Naive B cell (primary cell): ENCODE data around the gene MERTK. TPM values are rescaled to one million over a fixed set of nuclear protein-coding genes. Genes with fewer than 3 reads are reported as not detected.

Source experiments
- polyA plus RNA-seq, 6 donors: library from polyadenylated mRNA; unstranded; fragments of 300-500 nt; fragmentation: Illumina TruSeq; gene quantifications; one replicate each; pipeline ENCODE4 v1.2.3, GENCODE V29; 2021; ENCODE audit warnings: low read depth in 6 of 6

Gene MERTK
- polyA plus RNA-seq, 6 donors from 2014 or later, result 0.16 TPM; not detected in 5

Other genes starting within 250 kb of the MERTK start
- gene ANAPC1, start 14.4 kb upstream of the MERTK start, polyA plus RNA-seq, result 10 to 100 TPM; 20.2 to 26.7 (median 23.7) TPM
- gene TMEM87B, start 156.7 kb downstream of the MERTK start, polyA plus RNA-seq, result 10 to 100 TPM in 1 of 6 donors, 1 to 10 TPM in 5; 5.3 to 12.6 (median 9.5) TPM
- gene FBLN7, start 239.8 kb downstream of the MERTK start, polyA plus RNA-seq, result under 1 TPM in 2 of 6 donors, not detected in 4; 0.18 to 0.23 TPM